Measurements from ENCODE around the gene B4GALNT3.

Gene B4GALNT3

GRCh38 chr12:524167-524951, 64.6 kb downstream of the B4GALNT3 start:
- no peak for TF ChIP-seq REST (IDR thresholded peaks at IDR 0.05; ENCODE audit: insufficient read depth in 1 of 2, low read depth in 2 of 2, low read length in 2 of 2)
- no peak for TF ChIP-seq FOXP2 (optimal IDR thresholded peaks at IDR 0.05; ENCODE audit: borderline replicate concordance, extremely low read depth, extremely low read length, insufficient read depth)
- no peak for TF ChIP-seq POLR2AphosphoS5 (IDR thresholded peaks at IDR 0.05; ENCODE audit: low read depth, low read length)
- TF ChIP-seq TAF1 (IDR thresholded peaks at IDR 0.05; ENCODE audit: borderline replicate concordance, insufficient read depth, low read length): no peak
- TF ChIP-seq SIN3A (IDR thresholded peaks at IDR 0.05; ENCODE audit: borderline replicate concordance, insufficient read depth, low read length): no peak

GRCh38 chr12:526089-526488, 66.3 kb downstream of the B4GALNT3 start:
- no peak for TF ChIP-seq SIN3A (IDR thresholded peaks at IDR 0.05; ENCODE audit: borderline replicate concordance, insufficient read depth, low read length)
- no peak for TF ChIP-seq REST (IDR thresholded peaks at IDR 0.05; ENCODE audit: insufficient read depth in 1 of 2, low read depth in 2 of 2, low read length in 2 of 2)

- TF ChIP-seq TAF1 (IDR thresholded peaks at IDR 0.05; ENCODE audit: borderline replicate concordance, insufficient read depth, low read length) (no peak), SIN3A (IDR thresholded peaks at IDR 0.05; ENCODE audit: borderline replicate concordance, insufficient read depth, low read length) (no peak), POLR2AphosphoS5 (IDR thresholded peaks at IDR 0.05; ENCODE audit: low read depth, low read length) (no peak), REST (IDR thresholded peaks at IDR 0.05; ENCODE audit: insufficient read depth in 1 of 2, low read depth in 2 of 2, low read length in 2 of 2) (no peak), FOXP2 (optimal IDR thresholded peaks at IDR 0.05; ENCODE audit: borderline replicate concordance, extremely low read depth, extremely low read length, insufficient read depth) (no peak)
Observed at GRCh38 chr12:527241-527640, 67.5 kb downstream of the B4GALNT3 start.

- no peak for TF ChIP-seq FOXP2 (optimal IDR thresholded peaks at IDR 0.05; ENCODE audit: borderline replicate concordance, extremely low read depth, extremely low read length, insufficient read depth)
- no peak for TF ChIP-seq TAF1 (IDR thresholded peaks at IDR 0.05; ENCODE audit: borderline replicate concordance, insufficient read depth, low read length)
Observed at GRCh38 chr12:527729-528128, 68.0 kb downstream of the B4GALNT3 start.

- TF ChIP-seq SIN3A (IDR thresholded peaks at IDR 0.05; ENCODE audit: borderline replicate concordance, insufficient read depth, low read length): no peak
Observed at GRCh38 chr12:530308-530707, 70.6 kb downstream of the B4GALNT3 start.

GRCh38 chr12:530821-531220, 71.1 kb downstream of the B4GALNT3 start:
- TF ChIP-seq TAF1 (IDR thresholded peaks at IDR 0.05; ENCODE audit: borderline replicate concordance, insufficient read depth, low read length) (no peak), REST (IDR thresholded peaks at IDR 0.05; ENCODE audit: insufficient read depth in 1 of 2, low read depth in 2 of 2, low read length in 2 of 2) (no peak), POLR2AphosphoS5 (IDR thresholded peaks at IDR 0.05; ENCODE audit: low read depth, low read length) (no peak), FOXP2 (optimal IDR thresholded peaks at IDR 0.05; ENCODE audit: borderline replicate concordance, extremely low read depth, extremely low read length, insufficient read depth) (no peak), SIN3A (IDR thresholded peaks at IDR 0.05; ENCODE audit: borderline replicate concordance, insufficient read depth, low read length) (no peak)

Measured in PFSK-1 (cell line).